ENCODE measurements around the gene ACAA1. TPM values are rescaled to one million over a fixed set of nuclear protein-coding genes. Genes with fewer than 3 reads are reported as not detected.
"Not testable (repeated sequence)": the region's sequence is repeated elsewhere in the genome, so short reads cannot be mapped to it uniquely, and the experiment has no call there.

Gene ACAA1
- polyA plus RNA-seq (ENCODE audit: insufficient read length), result 137 TPM
- long read RNA-seq, donor 1, transcript ACAA1-202 (12 exons, 1,785 nt), result major isoform, 27 of 62 reads
- long read RNA-seq, donor 1, partial matches to known transcripts, result 29 of 62 reads
- long read RNA-seq, donor 1, other reads (novel, unspliced or antisense), result 0 of 62 reads
- long read RNA-seq, donor 2, transcript ACAA1-202 (12 exons, 1,785 nt), result major isoform, 22 of 44 reads
- long read RNA-seq, donor 2, transcript ACAA1-203 (10 exons, 1,944 nt), result minor isoform, 5 of 44 reads
- long read RNA-seq, donor 2, partial matches to known transcripts, result 12 of 44 reads
- long read RNA-seq, donor 2, other reads (novel, unspliced or antisense), result 0 of 44 reads
- long read RNA-seq, donor 3, transcript ACAA1-202 (12 exons, 1,785 nt), result major isoform, 19 of 47 reads
- long read RNA-seq, donor 3, transcript ACAA1-215 (3 exons, 876 nt), result minor isoform, 13 of 47 reads
- long read RNA-seq, donor 3, partial matches to known transcripts, result 12 of 47 reads
- long read RNA-seq, donor 3, other reads (novel, unspliced or antisense), result 0 of 47 reads
- long read RNA-seq, donor 4, partial matches to known transcripts, result 0 of 2 reads
- long read RNA-seq, donor 4, other reads (novel, unspliced or antisense), result 0 of 2 reads
- long read RNA-seq, donor 5, transcript ACAA1-203 (10 exons, 1,944 nt), result minor isoform, 7 of 88 reads
- long read RNA-seq, donor 5, transcript ACAA1-215 (3 exons, 876 nt), result minor isoform, 5 of 88 reads
- long read RNA-seq, donor 5, transcript ACAA1-202 (12 exons, 1,785 nt), result major isoform, 45 of 88 reads
- long read RNA-seq, donor 5, partial matches to known transcripts, result 29 of 88 reads
- long read RNA-seq, donor 5, other reads (novel, unspliced or antisense), result 0 of 88 reads
- long read RNA-seq, donor 6, transcript ACAA1-202 (12 exons, 1,785 nt), result major isoform, 19 of 42 reads
- long read RNA-seq, donor 6, partial matches to known transcripts, result 20 of 42 reads
- long read RNA-seq, donor 6, other reads (novel, unspliced or antisense), result 0 of 42 reads
- long read RNA-seq, donor 7, transcript ACAA1-202 (12 exons, 1,785 nt), result major isoform, 22 of 45 reads
- long read RNA-seq, donor 7, partial matches to known transcripts, result 15 of 45 reads
- long read RNA-seq, donor 7, other reads (novel, unspliced or antisense), result 0 of 45 reads
- long read RNA-seq, donor 8, transcript ACAA1-202 (12 exons, 1,785 nt), result major isoform, 19 of 31 reads
- long read RNA-seq, donor 8, partial matches to known transcripts, result 7 of 31 reads
- long read RNA-seq, donor 8, other reads (novel, unspliced or antisense), result 0 of 31 reads

DNA sequence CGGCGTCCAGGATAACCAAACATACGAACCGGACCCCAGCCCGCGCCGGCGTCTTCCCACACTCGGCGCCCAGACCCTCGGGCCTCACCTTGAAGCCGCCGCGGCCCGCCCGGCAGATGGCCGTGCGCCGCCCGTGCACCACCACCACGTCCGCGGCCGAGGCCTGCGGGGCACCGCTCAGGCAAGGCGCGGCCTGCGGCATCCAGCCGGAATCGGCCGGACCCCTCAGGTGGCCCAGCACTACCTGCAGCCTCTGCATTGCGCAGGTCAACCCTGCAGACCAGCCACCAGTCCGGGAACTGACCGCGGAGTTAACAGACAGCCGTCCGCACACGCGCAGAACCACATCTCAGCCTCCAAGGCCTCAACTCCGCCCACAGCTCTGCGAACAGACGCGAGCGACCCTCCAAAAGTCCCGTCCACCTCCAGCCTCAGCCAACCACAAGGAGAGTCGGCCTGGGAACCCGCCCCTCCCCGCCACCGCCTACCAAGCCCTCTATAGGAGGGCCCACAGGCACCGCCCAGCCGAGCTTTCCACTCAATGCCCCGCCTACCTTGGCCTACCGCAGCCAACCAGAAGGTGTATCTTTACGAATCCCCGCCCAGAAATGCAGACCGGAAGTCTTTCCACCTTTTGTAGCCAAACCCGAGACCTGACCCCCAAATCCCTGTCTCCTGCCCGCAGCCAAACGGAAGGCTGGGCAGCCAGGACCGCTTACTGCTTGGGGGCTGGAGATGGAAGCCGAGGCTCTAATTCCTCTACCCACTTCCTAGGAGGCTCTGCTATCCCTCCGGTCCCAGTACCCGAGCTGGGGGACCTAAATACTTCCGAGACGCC, at the start of gene ACAA1:
Gene ACAA1, minus strand, starts transcription at position 351 of the 838 bp plus-strand sequence. Its CDS starts 92 bp downstream, at position 259.
- peak; percentile 99 for DNase-seq

DNA sequence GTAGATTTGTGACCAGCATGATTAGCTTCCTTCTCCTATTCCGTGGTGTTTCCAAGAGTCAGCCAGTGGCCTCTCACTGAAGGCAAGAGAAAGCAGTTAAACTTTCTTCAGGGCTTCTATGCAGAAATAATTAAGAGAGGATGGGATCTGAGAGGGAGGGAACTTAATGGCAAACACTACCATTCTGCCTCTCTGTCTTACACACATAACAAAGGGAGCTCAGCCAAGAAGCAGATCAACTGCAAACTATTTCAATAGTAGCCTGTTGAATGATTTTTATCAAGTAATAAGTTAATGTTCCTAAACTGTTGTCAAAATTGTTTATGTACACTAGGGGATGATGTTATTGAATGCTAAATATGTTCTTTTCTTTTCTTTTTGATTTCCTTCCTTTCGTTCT, 40.3 kb upstream of the ACAA1 start:
- DNase-seq, result no peak

DNA sequence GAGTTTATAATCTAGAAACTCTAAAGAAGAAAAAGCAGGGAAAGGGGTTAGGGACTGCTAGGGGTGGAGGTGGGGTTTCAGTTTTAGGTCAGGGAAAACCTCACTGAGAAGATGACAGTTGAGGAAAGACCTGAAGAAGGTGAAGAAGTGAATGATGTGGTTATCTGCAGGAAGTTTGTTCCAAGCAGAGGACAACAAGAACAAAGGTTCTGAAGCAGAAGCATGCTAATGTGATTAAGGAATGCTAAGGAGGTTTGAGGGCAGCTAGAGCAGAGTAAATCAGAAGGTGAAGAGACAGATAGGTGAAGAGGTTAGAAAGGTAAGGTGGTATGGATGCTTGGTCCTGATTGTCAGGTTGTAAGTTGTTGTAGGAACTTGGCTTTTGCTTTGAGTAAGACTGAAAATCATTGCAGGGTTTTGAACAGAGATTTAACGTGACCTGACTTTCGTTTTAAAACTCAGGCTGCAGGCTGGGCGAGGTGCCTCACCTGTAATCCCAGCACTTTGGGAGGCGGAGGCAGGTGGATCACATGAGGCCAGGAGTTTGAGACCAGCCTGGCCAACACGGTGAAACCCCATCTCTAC, 37.0 kb upstream of the ACAA1 start:
- no peak for DNase-seq

DNA sequence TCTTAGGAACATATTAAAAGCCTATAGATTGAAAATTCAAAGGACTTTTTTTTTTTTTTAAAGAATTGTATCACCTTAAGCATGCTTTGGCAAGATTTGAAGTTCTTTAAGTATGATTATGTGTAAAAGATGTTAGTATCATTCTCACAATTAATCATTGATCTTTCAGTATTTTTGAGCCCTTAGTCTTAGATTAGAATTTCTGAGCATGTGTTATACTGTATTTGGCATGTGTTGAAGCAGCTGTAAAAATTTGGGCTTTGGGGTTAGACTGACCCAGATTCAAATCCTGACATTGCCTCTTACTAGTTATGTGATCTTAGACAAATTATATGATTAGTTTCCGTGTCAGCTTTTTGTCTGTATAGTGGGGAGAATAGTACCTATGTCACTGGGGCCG, 34.7 kb upstream of the ACAA1 start:
- no peak for DNase-seq

DNA sequence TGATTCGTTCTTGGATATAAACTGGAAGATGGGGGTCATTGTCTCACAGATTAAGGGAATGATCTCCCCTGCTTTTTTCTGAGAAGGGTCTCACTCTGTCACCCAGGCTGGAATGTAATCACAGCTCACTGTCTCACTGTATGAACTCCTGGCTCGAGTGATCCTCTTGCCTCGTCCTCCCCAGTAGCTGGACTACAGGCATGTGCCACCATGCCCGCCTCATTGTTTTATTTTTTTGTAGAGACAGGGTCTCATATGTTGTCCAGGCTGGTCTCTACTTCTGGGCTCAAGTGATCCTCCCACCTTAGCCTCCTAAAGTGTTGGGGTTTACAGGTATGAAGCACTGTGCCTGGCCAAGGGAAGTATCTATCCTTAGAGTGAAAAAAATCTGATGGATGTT, 33.8 kb upstream of the ACAA1 start:
- no peak for DNase-seq

GRCh38 chr3:38169027-38169317, 32.0 kb upstream of the ACAA1 start:
- DNase-seq, result no peak

- DNase-seq, result no peak
These were observed 31.5 kb upstream of the ACAA1 start for GRCh38 chr3:38168151-38169026.

GRCh38 chr3:38167591-38167990, 30.7 kb upstream of the ACAA1 start:
- no peak for DNase-seq

DNA sequence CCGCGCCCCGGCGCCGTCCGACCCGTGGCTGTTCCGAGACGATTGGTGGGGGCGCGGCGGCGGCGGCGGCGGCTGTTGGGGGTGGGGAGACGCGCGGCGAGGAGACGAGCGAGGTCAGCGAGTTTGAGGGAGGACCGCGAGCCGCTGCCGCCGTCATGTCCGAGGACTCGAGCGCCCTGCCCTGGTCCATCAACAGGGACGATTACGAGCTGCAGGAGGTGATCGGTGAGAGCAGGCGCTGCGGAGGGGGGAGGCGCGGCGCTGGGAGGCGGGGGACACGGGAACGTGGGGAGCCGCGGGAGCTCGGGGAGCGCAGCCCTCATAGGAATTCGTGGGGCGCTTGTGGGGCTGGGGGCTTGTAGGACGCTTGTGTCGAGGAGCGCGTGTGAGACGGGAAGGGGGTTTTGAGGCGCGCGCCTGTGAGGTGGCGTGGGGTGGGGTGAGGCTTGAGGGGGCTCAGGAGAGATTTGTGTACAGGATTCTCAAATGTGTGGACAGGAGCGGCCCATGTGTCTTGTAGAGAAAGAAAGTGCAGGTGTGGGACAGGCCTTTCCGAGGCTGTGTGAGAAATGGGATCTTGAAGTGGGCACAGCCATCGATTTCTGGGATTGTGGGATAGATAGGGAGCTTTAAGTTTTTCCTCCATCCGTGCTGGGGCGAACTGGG, 28.9 kb upstream of the ACAA1 start:
- no peak for DNase-seq

DNA sequence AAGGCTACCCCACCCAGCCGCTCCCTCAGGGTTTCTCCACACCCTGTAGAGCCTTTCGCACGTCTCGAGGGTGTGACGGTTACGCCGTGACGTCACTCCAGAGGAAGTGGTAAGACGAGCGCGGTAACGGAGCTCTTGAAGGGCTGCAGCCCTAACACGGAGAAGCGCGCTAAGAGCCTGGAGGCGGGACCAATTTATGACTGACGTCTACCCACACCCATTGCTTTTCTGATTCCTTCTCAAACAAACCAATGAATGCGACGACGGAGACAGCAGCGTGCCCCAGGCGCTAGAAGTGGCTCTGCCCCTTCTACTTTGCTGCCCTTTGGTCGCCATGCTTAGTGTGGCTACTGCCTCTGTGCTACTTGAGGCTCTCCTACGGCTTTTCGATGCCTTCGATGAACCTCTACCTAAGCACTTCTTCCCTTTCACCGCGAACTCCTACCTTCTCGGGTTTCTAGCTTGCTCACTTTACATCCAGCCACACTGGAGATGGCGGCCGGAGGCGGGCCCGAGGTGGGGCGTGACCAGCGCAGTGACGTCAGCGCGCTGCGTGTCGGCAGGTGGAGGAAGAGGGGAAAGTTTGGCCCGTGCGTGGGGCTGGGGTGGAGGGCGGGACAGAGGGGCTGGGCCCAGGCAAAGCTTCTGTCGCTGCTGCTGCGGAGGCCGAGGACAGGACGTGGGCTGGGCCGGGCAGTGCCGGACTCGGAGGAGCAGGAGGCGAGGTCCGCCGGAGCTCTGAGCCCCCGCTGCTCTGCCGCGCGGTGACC, 28.2 kb upstream of the ACAA1 start, which contains the start of gene OXSR1:
Gene OXSR1, plus strand, starts transcription at position 586 of the 770 bp plus-strand sequence. CDS start 340 bp downstream, outside the sequence.
- DNase-seq, result peak; percentile 99

DNA sequence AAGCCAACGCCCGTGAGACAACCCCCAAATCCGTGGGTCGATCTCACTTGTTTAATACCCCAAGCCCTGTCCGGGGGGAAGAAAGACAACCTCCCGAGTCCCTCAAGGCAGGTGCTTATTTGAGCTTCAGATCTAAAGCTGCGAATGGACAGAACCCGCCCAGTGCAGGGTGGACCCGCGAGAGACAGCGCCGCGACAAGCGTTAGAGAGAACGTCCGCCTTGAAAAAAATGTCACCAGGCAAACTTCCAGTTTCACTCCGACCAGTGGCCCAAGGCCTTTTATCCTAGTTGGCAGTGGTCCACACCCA, 27.7 kb upstream of the ACAA1 start:
- no peak for DNase-seq

DNA sequence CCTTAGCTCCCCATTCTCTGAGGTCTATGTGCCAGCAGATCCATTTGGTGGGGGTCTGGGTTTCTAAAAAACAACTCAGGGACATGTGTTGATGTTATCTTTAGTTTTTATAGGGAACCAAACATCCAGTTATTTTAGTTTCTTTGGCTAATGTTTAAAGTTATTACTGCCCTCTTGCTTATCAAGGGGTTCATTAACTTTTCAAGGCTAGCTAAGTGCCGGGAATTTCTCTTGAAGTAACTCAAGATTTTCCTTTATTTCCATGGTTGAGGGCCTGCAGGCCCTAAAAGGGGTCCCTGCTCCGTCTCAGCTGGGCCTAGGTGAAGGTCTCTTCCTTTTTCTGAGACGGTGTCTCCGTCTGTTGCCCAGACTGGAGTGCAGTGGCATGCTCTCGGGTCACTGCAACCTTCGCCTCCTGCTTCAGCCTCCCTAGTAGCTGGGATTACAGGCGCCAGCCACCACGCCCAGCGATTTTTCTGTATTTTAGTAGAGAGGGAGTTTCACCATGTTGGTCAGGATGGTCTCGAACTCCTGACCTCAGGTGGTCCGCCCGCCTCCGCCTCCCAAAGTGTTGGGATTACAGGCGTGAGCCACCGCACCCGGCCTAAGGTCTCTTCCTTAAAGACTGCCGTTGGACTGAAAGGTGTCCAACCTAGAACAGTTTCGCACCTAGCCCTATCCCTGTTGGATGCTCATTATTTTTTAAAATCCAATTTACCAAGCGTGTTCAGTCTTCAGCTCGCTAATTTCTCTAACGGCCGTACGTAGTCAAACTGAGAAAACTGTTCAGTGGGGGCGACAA, 27.1 kb upstream of the ACAA1 start:
- DNase-seq, result no peak

GRCh38 chr3:38163117-38163840, 26.4 kb upstream of the ACAA1 start:
- no peak for DNase-seq

DNA sequence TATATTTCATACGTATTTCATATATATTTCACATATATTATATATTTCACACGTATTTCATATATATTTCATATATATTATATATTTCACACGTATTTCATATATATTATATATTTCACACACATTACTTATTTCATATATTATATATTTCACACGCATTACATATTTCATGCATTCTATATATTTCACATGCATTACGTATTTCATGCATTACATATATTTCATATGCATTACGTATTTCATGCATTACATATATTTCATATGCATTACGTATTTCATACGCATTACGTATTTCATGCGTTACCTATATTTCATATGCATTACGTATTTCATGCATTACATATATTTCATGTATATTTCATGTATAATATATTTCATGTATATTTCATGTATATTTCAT, 23.8 kb upstream of the ACAA1 start:
- not testable (repeated sequence) for DNase-seq

GRCh38 chr3:38158472-38158871, 21.5 kb upstream of the ACAA1 start:
- DNase-seq, result no peak

GRCh38 chr3:38157595-38157994, 20.7 kb upstream of the ACAA1 start:
- no peak for DNase-seq

GRCh38 chr3:38157117-38157516, 20.2 kb upstream of the ACAA1 start:
- no peak for DNase-seq
